Hematopoietic multipotent progenitor cell treated with erythropoietin and hydrocortisone succinate and interleukin-3 and kit ligand, for 6 days (in vitro differentiated cells): Measurements from ENCODE around the gene TMEM169.
A peak's percentile ranks its signal among the peaks of the same experiment; 100 is the strongest.

Experiments
- DNase-seq: peaks from one replicate; pipeline ENCODE4 v3.0.0-alpha.2; 2015

TMEM169 gene

DNA sequence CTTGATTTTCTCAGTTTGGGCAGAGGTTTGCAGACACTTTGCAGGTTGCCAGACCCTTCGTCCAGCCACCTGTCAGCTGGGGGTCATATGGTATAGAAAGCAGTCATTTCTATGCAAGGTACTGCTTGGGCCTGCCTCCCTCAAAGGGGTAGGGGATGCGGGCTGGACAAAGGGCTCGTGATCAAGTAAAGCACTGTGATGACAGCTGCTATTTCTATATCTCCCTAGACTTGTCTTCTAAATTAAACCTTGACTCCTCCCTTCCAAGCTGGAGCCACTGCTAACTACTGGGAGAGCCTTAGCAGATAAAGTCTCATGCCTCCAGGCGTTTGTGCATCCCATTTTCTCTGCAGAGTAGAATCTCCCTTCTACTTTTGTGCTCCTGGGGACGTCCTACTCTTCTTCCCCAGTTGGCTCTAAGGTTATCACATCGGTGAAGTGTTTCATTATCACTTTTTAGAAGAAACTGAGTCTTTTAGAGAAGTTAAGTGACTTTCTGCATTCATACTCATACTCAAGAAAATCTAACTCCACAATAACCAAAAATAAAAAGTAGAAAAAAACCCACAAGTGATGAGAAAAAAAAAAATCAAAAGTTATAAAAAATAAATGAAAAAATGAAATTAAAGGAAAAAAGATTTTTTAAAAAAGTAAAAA is 26.7 kb downstream of the TMEM169 start:
- peak; percentile 63 for DNase-seq

GRCh38 chr2:216108967-216109921 is 27.5 kb downstream of the TMEM169 start, which contains the start of gene XRCC5:
XRCC5 (plus strand) TSS chr2:216109348; CDS start chr2:216109437, 89 bp downstream.
- peak; percentile 99 for DNase-seq

DNA sequence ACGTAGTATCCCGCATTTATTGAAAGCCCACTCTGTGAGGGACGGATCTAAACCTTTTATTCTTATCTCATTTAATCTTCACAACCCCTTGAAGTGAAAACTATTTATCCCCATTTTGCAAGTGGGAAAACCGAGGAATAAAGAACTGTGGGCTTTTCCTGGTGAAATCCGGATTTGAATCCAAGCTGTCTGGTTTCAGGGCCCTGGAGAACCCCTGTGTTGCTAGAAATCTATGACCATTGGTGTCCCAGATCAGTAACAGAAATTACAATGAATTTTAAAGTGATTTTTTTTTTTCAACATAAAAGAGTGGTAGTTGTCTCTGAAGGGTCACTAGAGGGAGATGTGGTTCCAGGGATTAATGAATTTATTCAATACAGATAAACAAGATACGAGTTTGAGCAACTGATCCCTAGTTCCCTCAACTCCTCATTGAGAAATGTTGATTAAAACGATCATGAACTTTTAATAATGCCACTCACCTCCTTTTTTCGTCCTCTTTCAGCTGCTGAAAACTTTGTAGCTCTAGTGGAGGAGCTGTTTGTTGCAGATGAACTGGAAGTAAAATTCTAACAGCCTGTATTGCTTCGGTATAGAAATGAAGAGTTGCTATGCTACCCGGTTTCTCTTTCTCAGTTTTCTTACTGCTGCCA is 28.4 kb downstream of the TMEM169 start:
- peak; percentile 83 for DNase-seq

DNA sequence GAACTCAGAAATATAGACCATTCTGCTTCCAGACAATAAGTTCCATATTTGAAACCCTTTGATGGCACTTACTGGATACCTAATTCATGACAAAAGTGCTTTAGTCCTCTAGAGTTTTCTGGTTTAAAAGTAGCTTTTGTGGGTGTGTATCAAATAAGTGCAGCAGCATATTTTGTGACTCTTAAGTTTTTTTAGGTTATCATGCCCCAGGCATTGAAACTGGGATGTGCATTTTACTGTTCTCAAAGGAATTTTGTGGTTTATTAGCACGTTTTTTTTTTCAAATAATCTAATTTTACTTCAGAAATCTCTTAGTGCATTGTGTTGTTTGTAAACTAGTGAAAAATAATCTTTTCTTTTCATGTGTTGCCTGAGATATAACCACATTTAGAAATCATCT is 28.9 kb downstream of the TMEM169 start:
- no peak for DNase-seq

GRCh38 chr2:216111122-216111521 is 29.4 kb downstream of the TMEM169 start:
- DNase-seq, result no peak

DNA sequence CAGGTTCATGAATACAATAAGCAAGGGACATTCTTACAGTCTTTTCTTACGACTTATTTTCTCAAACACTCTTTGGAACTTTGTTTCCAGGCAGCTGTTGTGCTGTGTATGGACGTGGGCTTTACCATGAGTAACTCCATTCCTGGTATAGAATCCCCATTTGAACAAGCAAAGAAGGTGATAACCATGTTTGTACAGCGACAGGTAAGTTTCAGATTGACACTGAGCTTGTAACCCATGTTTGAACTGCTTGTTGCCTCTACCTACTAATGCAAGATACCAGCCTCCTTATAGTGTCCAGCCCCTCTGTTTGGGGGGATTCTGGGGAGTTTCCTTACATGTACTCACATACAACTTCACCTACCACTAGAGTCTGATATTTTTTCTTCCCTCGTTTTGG is 31.2 kb downstream of the TMEM169 start:
- DNase-seq, result no peak

DNA sequence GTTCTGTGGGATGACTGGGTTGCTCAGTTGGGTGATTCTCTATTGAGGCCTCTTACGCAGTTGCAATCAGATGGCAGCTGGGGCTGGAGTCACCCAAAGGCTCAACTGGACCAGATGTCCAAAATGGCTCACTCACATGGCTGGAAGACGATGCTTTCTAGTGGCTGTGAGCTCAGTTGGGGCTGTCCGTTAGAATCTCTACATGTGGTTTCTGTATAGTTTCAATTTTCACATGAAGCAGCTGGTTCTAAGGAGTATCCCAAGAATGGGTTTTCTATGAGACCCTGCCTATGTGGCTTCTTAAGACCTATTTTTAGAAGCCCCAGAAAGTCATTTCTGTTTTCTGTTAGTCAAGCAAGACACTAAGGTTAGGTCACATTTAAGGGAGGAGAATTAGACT is 31.9 kb downstream of the TMEM169 start:
- no peak for DNase-seq

- DNase-seq, result no peak
Measured at GRCh38 chr2:216114382-216114713, 32.6 kb downstream of the TMEM169 start.

DNA sequence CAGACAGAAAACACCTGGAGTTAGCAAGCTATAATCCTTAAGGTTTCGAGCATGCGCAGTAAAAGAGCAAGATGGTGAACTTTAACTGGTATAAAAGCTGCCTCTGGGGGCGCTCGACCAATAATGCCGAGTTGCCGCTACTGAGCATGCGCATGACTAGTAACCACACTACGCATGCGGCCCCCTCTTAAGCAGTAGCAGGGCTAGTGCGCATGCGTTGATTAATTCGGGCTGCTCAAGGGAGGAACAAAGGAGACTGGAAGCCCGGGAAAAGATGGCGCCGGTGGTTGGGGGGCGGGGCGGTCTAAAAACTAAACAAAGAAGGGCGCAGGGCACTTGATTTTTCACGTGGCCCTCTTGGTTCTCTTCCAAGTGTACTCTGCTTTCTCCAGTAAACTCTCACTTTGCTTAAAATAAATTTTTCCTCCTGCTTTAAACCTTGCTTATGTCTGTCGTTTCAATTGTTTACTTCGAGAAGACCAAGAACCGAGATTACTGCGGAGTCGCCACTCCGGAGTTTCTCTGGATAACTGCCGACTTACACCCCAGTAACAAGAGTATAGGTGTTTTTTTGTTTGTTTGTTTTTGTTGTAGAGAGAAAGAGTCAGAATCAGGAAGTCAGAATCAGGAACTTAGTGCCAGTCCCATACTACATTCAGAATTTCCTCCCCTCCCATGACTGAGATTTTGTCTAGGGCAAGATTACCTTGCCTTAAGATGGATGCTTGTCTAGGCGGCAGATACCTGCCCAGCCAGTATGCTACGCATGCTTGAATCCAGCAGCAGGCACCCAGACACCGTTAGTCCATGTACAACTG is 33.2 kb downstream of the TMEM169 start:
- DNase-seq, result peak; percentile 100

DNA sequence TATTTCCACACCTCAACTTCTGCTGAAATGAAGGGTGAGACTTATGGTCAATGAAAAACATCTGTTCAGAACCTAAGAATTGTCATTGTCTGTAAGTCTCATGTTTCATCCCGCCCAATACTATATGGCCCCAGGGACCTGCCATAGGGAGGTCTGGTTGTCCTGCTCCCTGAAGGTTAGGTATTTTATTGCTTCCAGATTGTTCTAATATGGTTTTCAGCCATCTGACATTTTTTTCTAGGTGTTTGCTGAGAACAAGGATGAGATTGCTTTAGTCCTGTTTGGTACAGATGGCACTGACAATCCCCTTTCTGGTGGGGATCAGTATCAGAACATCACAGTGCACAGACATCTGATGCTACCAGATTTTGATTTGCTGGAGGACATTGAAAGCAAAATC is 34.7 kb downstream of the TMEM169 start:
- DNase-seq, result no peak

DNA sequence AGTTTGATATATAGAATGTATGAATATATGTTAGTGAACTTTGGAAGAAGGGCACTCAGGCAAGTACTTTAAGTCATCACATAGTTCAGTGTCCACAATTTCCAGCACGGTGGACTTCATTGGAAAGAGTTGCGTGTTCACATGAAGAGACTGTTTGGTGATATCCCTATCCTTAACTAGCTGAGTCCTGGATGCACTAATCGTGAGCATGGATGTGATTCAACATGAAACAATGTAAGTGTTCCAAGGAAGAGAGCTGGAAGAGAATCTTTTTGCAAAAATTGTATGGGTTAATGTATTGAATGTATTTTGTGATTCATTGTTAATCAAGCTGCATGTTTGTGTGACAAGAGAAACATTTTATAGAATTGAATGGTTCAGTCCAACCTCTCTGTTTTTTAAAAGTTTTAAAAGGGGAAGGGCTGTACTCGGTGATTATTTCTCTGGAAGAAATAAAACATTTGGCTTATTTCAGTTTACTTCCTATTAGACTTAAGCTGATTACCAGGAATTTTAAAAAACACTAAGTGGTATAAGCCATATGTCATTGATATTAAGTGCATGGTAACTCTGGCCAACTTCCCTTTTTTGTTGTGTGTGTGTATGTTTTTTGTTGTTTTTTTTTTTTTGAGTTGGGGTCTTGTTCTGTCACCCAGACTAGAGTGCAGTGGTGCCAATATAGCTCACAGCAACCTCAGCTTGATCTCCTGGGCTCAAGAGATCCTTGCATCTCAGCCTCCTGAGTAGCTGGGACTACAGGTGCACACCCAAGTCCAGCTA is 36.0 kb downstream of the TMEM169 start:
- no peak for DNase-seq

GRCh38 chr2:216118474-216118873 is 36.8 kb downstream of the TMEM169 start:
- no peak for DNase-seq

- no peak for DNase-seq
Measured at GRCh38 chr2:216119146-216119545, 37.4 kb downstream of the TMEM169 start.

GRCh38 chr2:216119986-216120385 is 38.3 kb downstream of the TMEM169 start:
- no peak for DNase-seq

DNA sequence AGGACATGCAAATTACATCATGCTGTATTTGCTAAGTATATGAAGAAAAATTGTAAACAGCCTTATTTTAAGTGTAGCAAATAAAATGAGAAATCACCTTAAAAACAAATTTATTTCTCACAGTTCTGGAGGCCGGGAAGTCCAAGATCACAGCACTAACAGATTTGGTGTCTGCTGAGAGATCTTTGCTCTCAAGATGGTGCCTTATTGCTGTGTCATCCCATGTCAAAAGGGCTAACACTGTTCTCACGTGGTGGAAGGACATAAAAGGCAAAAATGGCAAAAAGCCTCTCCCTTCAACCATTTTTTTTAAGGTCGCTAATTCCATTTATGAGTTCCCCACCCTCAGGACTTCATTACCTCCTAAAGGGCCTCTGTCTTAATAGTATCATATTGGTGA is 39.5 kb downstream of the TMEM169 start:
- DNase-seq, result no peak

DNA sequence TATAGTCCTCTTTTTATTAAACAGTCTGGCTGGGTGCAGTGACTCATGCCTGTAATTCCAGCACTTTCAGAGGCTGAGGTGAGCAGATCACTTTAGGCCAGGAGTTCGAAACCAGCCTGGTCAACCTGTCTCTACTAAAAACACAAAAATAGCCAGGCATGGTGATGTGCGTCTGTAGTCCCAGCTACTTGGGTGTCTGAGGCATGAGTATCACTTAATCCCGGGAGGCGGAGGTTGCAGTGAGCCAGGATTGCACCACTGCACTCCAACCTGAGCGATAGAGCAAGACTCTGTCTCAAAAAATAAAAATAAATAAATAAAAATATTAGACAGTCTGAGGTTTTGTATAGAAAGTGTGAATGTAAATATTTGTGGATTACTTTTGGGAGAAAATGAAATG is 45.2 kb downstream of the TMEM169 start:
- DNase-seq, result no peak

DNA sequence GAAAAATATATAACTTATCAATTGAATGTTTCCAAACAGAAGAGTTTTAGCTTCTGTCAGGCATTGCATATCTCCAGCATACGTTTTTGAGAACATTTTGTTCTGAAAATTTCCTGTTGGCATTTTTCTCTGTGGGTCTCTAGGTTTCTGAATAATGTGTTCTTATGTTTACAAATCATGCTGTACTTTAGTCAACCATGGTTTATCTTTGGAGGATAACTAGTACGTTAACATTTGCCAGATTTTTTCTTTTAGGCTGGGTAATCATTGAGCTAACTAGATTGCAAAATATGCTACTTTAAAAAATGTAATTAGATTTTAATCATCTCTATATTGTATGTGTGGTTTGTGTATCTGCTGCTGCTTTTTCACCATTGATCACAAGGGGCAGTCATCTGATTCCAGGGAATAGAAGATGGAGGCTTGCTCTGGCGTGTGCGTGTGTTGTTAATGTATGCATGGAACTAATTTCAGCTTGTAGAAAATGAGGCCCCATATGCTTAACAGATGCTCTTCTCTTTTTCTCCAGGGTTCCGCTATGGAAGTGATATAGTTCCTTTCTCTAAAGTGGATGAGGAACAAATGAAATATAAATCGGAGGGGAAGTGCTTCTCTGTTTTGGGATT is 48.7 kb downstream of the TMEM169 start:
- no peak for DNase-seq

DNA sequence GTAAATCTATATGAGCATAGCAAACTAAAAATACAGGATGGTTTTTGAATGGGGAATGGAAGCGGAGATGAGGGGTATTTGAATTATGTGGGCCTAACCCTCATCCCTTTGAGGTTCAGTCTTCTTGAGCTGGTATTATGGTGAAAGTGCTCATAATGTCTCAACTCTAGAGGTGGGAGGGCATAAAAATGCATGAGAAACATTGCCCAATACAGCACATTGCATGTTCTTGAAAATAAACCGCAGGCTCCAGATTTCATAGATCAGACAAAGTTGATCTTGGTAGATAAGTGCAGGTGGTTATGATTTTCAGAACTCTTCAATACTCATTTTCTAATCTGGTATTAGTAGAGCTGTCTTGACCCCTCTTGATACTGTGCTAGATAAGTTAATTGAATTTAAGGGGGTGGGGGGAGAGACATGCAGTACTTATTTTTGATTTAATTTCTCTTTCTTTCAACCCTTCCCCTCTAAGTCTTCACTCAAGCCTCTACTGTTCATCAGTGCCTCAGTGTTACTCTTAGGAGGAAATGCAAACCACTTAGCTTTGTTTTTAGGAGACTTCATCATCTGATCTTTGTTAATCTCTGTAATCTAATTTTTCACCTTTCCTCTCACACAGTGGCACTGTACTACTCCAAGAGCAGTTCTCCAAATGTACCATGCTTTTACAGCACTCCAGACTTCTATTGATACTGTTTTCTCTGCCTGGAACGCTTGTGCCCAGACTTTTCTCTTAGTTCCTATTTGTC is 49.6 kb downstream of the TMEM169 start:
- peak; percentile 38 for DNase-seq

DNA sequence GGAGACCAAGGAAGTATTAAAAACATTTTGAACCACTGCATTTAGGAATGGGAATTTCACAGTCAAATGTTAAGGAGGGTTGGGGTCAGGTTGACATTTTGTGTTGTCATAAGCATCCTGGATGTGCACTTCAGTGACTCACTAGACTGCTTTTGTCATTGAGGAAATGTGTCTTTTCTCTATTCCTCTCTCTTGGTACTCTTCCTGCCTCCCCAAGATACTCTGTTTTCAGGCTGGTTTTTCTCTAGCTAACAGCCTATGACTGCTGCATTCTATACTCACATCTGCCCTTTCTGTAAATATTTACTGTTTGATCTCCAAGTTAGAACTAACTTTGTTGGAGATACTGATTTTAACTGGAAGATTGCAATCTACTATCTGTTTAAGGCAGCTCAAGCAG is 50.9 kb downstream of the TMEM169 start:
- no peak for DNase-seq

GRCh38 chr2:216133397-216133796 is 51.7 kb downstream of the TMEM169 start:
- peak; percentile 20 for DNase-seq
